Measurements from ENCODE around the gene CRACR2A.

DNA sequence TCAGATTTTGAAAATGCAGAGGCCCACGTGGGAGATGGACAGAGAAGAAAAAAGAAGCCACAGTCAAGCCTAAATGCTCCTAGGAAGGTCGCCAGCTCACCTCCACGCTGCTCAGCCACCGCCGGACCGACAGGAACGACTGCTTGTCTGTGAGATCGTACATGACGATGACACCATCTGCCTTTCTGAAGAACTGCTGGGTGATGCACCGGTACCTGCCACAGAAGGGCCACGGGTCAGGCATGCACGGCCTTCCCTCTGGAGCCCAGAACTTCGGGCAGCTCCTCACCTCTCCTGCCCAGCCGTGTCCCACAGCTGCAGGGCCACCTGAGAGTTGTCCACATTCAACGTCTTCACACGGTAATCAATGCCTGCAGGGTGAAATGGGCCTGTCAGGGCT lies 125.6 kb downstream of the CRACR2A start:
- TF ChIP-seq, protein P1, sequence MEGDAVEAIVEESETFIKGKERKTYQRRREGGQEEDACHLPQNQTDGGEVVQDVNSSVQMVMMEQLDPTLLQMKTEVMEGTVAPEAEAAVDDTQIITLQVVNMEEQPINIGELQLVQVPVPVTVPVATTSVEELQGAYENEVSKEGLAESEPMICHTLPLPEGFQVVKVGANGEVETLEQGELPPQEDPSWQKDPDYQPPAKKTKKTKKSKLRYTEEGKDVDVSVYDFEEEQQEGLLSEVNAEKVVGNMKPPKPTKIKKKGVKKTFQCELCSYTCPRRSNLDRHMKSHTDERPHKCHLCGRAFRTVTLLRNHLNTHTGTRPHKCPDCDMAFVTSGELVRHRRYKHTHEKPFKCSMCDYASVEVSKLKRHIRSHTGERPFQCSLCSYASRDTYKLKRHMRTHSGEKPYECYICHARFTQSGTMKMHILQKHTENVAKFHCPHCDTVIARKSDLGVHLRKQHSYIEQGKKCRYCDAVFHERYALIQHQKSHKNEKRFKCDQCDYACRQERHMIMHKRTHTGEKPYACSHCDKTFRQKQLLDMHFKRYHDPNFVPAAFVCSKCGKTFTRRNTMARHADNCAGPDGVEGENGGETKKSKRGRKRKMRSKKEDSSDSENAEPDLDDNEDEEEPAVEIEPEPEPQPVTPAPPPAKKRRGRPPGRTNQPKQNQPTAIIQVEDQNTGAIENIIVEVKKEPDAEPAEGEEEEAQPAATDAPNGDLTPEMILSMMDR (IDR thresholded peaks at IDR 0.05): no peak
- TF ChIP-seq EP300 (IDR thresholded peaks at IDR 0.05) (no peak), POLR2A (IDR thresholded peaks at IDR 0.05) (no peak), POLR2AphosphoS5 (IDR thresholded peaks at IDR 0.05) (no peak)

All from upper lobe of left lung (tissue), 4 donors.